GM04503 (cell line): ENCODE results near the gene BMP10.

Source experiments
- DNase-seq: peaks from one replicate; pipeline ENCODE4 v3.0.0-alpha.2; 2012; ENCODE audit warnings: low read depth

Gene BMP10

DNA sequence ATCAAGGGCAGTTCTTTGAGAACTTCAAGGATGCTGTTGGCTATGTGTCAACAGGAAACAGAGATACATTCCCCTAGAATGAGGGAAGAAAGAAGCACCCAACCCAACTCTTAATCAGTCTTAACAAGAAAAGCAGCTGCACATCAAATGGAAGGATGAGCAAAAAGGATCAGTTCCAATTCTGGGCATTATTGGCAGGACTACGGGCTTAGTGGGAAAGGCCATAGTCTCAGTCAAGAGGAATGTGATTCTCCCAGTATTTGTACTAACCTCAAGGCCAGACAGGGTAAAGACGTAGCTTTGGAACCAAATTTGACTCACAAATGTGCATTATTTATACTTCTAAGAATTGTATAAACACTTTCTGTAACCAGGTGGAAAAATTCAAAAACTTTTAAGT is 18.2 kb downstream of the BMP10 start:
- DNase-seq = no peak

DNA sequence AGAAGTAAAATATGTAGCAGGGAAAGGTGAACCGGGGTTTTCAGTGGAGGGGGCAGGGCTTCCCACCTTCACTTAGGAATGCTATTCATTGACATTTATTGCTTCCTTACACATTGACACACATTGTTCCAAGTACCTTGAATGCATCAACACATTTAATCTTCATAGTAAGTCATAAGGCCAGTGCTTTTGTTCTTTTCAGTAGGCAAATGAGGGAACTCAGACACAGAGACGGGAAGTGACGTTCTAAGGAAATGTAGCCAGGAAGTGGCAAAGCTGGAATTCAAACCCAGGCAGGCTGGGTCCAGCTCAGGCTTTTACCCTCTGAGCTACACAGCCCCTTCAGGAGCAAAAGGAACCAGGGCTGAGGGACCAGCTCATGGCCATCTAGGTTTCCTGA is 20.7 kb downstream of the BMP10 start:
- no peak for DNase-seq

DNA sequence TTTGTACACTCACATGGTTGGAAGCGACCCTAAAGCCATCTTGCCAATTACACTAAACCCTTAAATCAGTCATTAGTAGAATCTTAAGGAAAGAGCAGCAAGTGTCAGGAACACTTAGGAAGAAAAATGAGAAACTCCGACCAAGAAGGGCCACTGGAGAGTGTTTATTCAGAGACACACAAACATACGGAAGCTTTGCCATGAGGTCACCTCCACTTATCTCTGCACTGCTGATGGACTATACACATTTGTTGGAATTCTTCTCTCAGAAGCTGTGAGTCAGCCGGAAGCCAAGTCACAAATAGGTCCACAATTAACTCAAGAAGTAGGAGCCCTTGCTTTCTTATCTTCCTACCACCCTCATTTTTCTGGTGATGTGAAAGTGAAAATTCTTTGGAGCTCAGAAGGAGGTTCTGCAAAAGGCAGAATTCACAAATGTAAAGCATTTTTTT is 21.6 kb downstream of the BMP10 start:
- DNase-seq = no peak

DNA sequence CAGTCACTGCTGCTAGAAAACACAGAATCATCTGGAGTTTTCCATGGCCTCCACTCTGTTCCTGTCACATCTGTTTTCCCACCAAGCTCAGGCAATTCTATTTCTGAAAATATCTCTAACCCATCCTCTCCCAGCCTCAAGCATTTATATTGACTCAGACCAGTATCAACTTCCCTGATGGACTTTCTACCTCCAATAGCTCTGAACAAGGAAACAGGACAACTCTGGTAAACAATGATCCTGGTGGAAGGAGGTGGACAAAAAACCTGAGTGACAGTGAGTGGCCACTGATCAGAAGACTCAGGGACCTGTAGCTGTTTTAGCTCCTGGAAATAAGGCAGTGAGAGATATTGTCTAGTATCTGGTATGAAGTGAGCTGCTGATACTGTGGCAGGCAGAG is 23.4 kb downstream of the BMP10 start:
- DNase-seq = no peak

DNA sequence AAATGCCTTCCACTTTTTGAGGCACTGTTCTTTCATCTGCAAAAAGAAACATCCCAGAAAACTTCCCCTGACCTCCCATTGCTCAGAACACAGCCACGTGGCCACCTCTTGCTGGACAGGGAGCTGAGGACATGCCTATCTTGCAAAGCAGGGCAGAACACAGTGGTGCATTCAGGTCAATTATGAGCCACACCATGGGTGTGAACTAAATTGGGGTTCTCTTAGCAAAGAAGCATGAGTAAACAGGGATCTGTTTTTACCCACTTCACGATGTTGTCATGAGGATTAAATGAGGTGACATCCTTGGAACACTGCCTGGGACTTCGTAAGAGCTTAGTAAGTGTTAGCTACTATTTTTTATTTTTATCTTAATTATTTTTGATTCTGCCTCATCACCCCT is 25.1 kb downstream of the BMP10 start:
- no peak for DNase-seq

DNA sequence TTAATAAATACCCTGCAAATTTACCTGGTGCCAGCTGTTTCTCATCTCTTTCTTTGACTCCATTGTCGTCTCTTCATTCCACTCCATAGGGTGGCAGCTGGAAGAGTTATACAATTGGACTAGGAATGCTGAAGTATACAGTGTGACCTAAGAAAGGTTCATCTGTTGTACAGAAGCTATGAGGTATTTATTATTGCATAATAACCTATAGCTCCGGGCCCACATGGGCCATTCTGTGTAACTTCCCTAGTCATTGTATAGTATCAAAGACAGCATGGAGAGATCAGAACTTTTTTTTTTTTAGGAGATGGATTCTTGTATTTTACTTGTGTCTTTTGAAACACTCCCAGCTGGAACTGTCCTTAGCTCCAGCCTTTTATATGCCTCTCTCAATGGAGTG is 26.2 kb downstream of the BMP10 start:
- DNase-seq = no peak

DNA sequence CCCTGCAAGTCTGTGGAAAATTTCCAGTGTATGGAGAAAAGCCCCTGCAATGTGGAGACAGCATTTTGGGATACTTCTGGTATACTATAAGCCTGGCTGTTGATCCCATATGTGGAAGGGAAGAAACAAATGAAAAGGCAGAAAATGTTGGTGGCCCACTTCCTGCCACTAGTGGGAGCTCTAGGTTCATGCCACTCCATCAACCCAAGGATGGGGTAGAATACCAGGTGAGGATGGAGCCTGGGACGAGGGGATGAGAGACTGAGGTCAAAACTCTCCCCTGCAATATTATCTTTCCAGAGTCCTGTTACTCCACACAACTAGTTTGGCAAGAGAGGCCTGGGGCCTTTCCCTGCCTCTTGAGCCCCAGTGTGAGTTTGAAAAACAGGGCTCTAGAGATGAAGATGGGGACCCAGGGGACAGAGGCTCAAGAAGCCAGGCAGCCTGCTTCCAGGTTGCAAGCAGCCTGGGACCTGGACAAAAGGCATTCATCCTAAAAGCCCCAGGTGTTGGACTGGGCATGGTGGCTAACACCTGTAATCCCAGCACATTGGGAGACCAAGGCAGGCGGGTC is 31.9 kb downstream of the BMP10 start:
- no peak for DNase-seq

DNA sequence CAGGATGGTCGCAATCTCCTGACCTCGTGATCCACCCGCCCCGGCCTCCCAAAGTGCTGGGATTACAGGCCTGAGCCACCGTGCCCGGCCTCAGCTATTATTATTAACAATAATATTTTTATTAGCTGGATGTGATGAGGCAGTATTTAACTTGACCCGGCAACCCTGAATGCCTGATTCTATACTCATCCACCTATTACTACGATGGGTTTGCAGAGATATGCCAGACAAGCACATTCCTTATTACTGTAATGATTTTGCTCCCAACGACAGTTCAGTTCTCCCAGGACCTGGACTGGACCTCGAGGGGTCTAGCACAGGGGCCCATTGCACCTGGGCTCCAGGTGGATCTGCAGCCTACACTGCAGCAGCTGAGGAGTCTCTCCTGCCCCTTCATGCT is 32.6 kb downstream of the BMP10 start:
- no peak for DNase-seq

DNA sequence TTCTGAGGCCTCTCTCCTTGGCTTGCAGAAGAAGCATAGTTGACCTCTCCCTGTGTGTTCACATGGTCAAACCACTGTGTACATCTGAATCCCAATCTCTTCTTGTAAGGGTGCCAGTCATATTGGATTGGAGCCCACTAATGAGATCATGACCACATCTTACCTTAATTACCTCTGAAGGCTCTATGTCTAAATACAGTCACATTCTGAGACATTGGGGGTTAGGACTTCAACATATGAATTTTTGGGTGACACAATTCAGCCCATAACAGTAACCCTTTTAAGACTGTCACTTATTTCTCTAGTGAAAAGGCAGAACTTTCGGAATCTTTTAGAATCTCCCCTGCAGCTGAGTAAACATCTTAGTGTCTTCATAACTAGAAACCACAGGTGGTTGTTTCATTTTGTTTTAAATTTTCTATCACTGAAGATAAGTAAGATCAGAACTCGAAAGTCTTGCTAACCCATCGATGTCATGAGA is 33.3 kb downstream of the BMP10 start:
- DNase-seq = no peak

DNA sequence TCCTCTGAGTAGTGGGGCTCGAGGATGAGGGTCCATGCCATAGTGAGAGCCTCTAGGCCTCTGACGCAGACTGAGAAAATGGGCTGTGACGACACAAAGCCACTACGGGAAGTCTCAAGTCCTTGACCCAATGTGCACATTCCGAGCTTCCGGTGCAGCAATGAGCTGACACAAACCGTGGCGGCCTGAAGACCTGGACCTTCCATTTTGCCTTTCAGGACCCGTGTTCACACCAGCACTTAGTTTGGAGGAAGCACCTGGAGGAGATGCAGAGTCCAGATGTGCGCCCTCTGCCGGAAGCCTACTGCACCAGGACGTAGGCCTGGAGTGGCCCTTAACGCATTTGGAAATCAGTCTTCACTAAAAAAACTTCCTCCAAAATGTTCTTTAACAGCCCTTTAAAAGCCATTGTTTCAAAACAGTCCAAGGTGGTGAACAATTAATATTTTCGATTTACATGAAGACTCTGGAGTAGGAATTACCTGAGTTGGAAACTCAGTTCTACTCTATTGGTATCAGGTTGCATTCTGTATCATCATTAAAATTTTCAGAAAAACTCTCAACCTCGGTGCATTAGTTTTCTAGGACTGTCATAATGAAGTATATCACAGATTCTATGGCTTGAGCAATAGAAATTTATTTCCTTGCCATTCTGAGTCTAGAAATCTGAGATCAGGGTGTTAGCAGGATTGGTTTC is 33.9 kb downstream of the BMP10 start:
- DNase-seq = no peak

DNA sequence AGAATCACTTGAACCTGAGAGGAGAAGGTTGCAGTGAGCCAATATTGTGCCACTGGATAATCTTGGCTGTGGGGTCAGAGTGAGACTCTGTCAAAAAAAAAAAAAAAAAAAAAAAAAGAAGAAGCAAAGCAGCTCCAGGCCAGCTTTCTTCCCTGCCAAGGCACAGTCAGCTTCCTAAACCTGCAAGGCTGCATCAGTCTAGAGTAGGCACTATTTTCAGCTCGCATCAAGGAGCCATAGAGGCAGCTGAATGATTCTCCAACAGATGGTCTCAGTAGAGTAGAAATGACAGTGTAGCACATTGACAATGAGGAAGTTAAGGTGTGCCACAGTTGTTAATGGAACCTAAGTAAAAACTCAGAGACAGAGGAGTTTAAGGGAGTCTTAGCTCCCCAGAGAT is 35.6 kb downstream of the BMP10 start:
- DNase-seq = no peak

DNA sequence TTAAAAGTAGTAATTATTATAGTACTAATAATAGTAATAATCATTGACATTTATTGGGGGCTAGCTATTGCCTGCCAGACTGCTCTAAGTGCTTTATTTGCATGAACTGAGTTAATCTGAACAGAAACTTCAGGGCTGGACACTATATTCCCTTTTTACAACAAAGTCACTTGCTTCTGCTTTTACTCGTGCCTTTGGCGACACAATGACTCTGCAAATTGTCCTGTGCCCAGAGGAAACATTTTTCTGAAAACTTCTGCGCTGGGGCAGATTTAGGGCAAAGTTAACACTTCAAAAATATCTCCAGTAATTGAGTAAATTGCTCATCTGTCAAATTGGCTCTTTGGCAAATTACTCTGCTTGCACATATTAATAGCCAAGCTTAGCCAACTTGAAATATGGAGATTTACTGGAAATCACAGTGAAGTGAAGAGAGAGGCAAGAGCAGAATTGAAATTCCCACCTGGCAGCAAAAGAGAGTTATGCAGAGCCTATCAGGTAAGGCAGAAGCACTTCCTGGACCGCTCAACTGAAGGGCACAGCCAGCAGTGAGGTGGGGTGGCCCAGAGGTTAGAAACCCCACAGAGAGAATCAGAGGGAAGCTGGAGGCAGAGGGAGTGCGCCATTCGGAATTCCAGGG is 36.3 kb downstream of the BMP10 start:
- DNase-seq = no peak

DNA sequence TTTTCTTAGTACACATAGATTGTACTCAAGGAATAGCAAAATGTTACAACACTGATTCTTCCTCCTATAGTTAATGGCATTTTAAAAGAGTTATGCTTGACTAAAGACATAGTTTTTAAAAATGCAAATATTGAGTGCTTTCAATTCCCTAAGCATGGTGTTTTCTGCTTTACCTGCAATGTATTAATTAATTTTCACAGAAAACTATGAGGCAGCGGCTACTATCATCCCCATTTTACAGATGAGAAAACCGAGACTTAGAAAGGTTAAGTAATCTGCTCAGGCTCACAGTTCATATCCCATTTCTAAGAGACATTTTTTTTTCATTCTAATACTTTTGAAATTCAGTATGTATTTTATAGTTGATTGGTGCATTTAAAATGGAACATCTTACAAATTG is 38.0 kb downstream of the BMP10 start:
- no peak for DNase-seq

DNA sequence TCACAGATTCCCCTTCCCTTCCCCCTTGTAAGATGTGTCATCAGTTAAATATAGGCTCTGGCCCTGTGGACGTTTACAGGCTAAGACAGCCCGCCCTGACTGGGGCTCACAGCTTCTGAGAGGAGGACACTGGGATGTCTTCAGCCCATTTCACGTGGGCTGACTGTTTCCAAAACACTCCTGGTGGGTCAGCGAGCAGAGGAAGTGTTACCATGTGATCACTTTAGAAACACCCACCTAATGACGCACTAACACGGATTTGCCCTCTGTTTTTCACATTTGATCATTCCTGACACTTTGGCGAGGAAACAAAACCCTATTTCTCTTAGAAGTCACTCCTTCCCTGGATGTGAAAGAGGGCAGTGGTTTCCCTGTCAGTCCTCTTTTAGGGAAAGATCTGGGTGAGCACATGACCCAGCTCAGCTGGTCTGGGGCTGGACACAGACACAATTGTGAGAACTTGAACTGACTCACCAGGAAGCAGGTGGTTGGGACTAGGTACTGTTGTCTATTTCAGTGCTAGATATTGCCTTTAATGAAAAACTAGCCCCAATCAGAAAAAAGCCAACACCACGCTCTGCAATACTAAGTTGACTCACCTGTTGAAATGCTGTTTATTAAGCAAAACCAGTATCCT is 38.8 kb downstream of the BMP10 start:
- DNase-seq = no peak

DNA sequence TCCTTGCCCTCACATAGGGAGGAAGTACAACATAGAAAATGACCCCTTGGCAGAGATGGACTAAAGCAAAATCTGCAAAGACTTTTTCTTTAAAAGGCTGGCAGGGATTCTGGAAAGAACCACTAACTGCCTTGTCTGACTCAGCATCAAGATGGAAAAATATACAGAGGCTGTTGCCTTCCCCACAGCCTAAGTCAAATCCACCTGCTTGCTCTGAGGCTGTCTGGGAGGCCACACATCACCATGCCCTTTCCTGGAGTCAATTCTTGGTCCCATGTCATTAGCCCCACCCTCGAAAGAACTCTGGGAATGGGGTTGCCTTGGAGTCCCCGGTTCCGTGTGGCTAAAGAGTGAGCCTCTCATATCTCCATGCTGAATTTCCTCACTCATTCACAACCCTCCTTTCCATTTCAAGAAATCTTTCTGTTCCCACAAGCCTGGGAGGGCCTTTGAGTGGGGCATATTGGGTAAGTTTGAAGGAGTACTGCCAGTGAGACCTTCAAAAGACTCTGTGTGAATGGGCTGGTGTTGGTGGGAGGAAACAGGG is 39.4 kb downstream of the BMP10 start:
- DNase-seq = no peak

DNA sequence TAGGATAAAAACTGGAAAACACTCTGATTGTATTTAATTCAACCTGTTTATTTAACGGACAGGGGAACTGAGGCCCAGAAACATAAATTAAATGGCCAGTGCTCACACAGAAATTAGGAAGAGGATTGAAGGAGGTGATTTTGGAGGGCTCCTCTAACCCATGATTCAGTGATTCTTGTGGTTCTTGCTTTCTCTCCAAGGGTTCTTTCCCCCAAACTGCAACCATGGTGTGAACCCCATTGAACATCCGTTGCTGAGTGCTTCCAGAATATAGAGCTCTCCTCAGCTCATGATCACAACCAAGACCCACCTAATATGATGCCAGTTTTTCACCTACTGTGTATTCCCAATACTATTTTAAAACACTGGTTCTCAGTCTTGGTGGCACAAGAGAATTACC is 41.4 kb downstream of the BMP10 start:
- no peak for DNase-seq

DNA sequence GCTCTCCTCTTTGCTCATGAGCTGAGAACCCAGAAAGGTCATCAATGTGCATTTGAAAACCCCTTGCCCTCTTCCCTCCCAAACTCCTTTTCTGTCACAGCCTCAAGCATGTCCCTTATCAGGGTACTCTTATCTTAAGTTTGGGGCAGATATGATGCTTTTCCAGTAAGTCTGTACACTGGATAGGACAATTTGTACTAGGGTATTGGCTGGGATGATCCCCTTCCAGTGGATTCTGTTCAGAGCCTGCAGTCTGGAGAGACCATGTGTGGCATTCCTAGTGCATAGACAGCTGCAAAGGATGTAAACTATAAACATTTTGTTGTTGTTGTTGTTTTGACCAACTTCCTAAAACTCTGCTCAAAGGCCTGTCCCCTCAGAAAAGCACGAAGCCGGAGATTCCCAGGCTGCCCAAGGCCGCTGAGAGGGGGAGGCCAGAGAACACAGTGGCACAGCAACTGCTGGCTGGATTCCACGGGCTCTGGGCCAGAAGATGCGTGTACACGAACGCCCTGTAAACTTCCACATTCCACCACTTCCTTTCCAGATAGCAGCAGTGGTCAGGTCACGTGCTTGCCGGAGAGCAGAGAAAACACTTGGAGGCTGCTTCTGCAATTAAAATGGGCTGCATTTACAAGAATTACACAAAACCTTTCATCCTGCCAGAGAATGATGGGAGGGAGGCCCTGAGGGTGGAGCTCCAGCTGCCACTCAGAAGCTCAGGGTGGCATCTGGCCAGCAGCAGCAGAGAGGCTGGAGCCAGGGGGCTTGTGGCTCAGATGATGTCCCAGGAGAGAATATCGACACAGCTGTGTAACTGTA is 42.1 kb downstream of the BMP10 start:
- DNase-seq = peak; percentile 84

DNA sequence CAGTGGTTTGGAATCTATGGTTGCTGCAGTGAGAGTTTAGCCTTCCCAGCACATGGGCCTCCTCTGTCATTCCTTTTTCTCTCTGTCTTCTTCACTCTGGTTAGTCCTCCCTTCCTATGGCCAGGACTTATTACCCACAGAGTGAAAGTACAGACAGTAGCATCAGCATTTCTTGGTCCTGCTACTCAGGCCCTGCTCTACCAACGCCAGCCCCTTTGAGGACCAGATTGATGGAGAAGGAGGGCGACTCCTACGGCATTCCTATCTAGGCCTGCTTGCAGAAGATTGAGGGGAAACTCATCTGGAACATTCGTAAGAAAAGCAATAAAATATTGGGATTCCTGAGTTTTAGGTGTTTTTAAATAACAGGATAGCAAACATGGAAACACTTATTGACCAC is 43.5 kb downstream of the BMP10 start:
- DNase-seq = no peak

DNA sequence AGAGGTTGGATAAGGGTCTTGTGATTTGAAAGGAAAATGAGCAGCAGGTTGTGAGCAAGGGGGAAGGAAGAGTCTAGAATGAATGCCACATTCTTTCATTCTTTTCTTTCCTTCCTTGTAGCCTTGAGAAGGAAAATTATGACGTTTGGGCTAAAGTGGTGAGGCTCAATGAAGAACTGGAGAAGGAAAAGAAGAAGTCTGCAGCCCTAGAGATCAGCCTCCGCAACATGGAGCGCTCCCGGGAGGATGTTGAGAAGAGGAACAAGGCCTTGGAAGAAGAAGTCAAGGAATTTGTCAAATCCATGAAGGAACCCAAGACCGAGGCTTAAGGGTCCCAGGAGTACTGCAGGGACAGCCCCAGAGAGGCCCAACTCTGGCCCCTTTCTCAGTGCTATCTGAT is 45.3 kb downstream of the BMP10 start:
- DNase-seq = no peak

DNA sequence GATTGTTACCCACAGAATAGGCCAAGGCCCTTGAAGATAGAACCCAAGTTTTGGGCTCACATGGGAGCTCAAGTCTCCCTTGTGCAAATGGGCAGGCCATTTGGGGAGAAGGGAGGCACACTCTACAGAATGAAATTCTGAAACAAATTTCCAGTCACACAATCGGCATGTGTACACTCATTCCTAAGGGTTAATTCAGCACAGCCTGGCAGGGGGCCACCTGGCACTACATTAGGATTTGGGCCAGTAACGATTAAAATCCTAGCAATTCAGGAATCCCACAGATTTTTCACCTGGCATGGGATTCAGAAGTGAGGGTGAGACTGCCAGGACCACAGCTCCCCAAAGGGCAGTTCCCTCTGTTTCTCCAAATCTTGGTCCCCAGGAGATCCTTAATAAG is 46.4 kb downstream of the BMP10 start:
- DNase-seq = no peak

DNA sequence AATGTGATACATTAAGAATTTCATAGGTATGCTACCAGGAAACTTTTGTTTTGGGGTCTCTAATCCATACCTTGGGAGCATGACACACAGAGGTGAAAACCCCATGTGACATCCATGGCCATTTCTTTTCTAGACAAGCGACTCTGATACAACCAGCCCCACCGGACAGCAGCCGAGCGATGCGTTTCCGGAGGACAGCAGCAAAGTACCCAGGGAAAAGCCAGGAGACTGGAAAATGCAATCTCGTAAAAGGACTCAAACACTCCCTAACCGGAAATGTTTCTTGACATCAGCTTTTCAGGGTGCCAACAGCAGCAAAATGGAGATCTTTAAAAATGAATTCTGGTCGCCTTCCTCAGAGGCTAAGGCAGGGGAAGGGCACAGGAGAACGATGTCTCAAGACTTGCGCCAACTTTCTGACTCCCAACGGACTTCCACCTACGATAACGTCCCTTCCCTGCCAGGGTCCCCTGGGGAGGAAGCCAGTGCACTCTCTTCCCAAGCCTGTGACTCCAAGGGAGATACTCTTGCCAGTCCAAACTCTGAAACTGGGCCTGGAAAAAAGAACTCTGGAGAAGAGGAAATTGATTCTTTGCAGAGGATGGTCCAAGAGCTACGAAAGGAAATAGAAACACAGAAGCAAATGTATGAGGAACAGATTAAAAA is 48.9 kb downstream of the BMP10 start:
- DNase-seq = no peak
